ENCODE measurements around the gene COL25A1.

The COL25A1 gene

DNA sequence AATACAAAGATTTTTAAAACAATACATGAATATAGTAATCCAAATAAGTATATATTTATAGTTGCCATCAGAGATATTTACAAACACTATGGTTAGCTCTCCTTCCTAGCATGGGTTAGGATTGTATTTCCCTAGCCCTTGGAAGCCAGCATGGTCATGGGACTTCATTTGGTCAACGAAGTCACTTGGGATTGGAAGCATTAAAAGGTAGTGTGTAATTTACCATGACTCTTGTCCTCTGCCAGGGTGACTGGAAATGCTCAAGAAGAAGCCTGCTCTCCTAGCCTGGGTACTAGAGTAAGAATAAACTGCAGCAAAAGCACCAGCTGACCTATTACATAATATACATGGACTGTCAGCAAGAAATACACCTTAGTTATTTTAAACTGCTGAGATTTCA is 102.9 kb downstream of the COL25A1 start:
- POLR2A ChIA-PET = no interaction called here
- H3K4me3 ChIP-seq (ENCODE audit: low read depth, low read length) = no peak overlapping the region
- TF ChIP-seq, protein P1, sequence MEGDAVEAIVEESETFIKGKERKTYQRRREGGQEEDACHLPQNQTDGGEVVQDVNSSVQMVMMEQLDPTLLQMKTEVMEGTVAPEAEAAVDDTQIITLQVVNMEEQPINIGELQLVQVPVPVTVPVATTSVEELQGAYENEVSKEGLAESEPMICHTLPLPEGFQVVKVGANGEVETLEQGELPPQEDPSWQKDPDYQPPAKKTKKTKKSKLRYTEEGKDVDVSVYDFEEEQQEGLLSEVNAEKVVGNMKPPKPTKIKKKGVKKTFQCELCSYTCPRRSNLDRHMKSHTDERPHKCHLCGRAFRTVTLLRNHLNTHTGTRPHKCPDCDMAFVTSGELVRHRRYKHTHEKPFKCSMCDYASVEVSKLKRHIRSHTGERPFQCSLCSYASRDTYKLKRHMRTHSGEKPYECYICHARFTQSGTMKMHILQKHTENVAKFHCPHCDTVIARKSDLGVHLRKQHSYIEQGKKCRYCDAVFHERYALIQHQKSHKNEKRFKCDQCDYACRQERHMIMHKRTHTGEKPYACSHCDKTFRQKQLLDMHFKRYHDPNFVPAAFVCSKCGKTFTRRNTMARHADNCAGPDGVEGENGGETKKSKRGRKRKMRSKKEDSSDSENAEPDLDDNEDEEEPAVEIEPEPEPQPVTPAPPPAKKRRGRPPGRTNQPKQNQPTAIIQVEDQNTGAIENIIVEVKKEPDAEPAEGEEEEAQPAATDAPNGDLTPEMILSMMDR (IDR thresholded peaks at IDR 0.05; ENCODE audit: insufficient read depth, low read length, missing control alignments) = no peak
- CTCF ChIA-PET = interaction anchor here (0.7 kb wide), 1 partner anchor 12 kb away, joined by 3 read pairs; no protein-coding TSS in a partner anchor
- DNase-seq (ENCODE audit: low read depth, low spot score) = no peak

DNA sequence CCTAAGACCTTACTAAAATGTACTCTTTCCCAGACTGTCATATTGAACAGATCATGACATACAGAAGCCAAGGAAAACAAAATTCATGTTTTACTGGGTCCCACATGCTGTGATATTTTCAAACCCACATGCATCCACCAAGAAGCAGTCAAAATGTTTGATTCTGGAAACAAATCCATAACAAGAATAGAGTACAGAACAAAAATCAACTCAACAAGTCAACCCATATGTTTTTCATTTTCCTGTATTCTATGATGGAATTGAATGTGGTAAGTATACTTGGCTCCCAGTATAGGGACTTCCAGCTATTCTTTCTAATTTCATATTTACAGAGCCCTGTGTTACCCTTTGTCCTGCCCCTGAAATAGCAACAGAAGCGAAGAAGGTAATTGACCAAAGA is 106.8 kb downstream of the COL25A1 start:
- CTCF ChIA-PET = no interaction called here

DNA sequence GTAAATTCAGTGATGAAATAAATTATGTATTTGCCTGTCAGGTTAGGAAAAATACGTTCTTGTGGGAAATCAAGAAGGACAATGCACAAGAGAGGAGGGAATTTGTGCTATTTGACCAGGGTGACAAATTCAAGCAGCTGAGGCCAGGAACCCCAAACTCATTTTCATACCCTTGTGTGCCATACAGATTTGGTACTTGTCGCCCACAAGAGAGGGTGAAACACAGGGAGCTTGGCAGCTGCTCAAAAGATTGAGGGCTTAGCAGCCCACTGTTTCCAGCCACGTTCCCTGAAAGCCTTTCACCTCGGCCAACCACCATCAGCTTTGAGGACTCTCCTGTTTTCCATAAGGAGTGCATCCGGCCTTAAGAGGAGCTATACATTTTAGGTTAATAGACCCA is 111.2 kb downstream of the COL25A1 start:
- no peak overlapping the region for H3K4me3 ChIP-seq (ENCODE audit: low read depth, low read length)
- no peak for DNase-seq (ENCODE audit: low read depth, low spot score)
- ChIA-PET CTCF (interaction anchor here (0.9 to 1.6 kb wide), 2 partner anchors 15 to 357 kb away, joined by 4 read pairs; no protein-coding TSS in a partner anchor), POLR2A (no interaction called here)
- TF ChIP-seq, protein P1 (IDR thresholded peaks at IDR 0.05; ENCODE audit: insufficient read depth, low read length, missing control alignments) = no peak

More for the DNA sequence above, 106.8 kb downstream of the COL25A1 start:
- no peak overlapping the region for H3K4me3 ChIP-seq (ENCODE audit: low read depth, low read length)
- POLR2A ChIA-PET = no interaction called here
- DNase-seq (ENCODE audit: low read depth, low spot score) = no peak
- TF ChIP-seq, protein P1 (IDR thresholded peaks at IDR 0.05; ENCODE audit: insufficient read depth, low read length, missing control alignments) = no peak

DNA sequence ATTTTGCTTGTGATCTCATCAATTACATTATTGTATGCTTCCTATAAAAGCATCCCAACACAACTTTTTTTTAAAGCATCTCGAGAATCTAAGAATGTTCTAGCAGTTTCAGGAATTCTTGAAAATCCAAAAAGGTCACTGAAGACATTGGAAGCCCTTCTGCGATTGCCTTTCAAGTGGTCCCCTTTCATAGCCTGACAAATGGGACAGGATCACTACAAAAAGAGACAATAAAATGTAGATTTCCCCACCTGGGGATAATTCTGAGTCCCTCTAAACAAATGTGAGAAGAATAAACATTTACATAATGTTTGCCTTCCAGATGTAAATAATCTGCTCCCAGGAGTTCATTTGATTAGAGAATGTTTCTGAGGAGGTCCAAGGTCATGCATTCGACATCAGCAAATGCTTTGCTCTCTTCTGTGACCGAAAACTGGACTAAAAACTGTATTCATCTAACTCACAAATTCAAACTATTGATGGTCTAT is 116.0 kb downstream of the COL25A1 start:
- POLR2A ChIA-PET = no interaction called here
- H3K4me3 ChIP-seq (ENCODE audit: low read depth, low read length) = no peak overlapping the region
- no peak for DNase-seq (ENCODE audit: low read depth, low spot score)
- CTCF ChIA-PET = interaction anchor here (1.1 kb wide), 1 partner anchor 13 kb away, joined by 3 read pairs; no protein-coding TSS in a partner anchor
- TF ChIP-seq, protein P1 (IDR thresholded peaks at IDR 0.05; ENCODE audit: insufficient read depth, low read length, missing control alignments) = no peak

DNA sequence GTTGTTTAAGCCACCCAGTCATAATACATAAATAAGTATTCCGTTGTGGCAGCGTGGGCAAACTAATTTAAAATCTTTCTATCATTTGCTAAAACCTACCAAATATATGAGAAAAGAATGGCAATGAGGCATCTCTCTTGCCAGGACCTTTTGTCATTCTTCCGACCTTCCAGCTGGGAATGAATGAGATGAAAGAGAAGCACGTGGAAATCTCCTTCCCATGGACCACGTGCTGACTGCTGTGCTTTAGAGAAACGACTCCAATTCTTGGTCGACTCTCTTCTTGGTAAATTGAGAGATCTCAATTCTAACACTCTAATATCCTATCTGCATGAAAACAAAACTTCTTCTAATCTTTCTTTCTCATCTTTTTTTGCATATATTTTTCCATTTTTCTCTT is 116.5 kb downstream of the COL25A1 start:
- no peak for DNase-seq (ENCODE audit: low read depth, low spot score)
- H3K4me3 ChIP-seq (ENCODE audit: low read depth, low read length) = no peak overlapping the region
- ChIA-PET CTCF (no interaction called here), POLR2A (no interaction called here)
- TF ChIP-seq, protein P1 (IDR thresholded peaks at IDR 0.05; ENCODE audit: insufficient read depth, low read length, missing control alignments) = no peak

DNA sequence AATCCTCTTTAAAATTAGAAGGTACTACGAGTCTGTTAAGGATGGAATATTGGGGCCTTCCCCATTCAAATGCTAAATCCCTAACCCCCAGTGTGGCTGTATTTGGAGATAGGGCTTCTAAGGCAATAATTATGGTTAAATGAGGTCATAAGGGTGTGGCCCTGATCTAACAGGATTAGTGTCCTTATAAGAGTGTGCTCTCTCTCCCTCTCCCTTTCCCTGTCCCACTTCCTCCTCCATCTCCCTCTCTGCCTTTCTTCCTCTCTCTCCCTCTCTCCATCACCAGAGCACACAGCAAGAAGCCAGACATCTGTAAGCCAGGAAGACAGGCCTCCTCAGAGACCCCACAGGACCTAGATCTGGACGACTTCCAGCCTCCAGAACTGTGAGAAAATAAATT is 116.9 kb downstream of the COL25A1 start:
- ChIA-PET POLR2A (no interaction called here), CTCF (no interaction called here)
- DNase-seq (ENCODE audit: low read depth, low spot score) = no peak
- no peak overlapping the region for H3K4me3 ChIP-seq (ENCODE audit: low read depth, low read length)
- TF ChIP-seq, protein P1 (IDR thresholded peaks at IDR 0.05; ENCODE audit: insufficient read depth, low read length, missing control alignments) = no peak
